PFSK-1 (cell line): Measurements from ENCODE around the gene LIX1.

Experiments used
- FOXP2 ChIP-seq: optimal IDR thresholded peaks from 2 replicates; pipeline ENCODE3; 2011; ENCODE audit warnings: borderline replicate concordance, control low read depth, inconsistent platforms; ENCODE audit not compliant: insufficient read depth; ENCODE audit errors: extremely low read length, extremely low read depth
- POLR2AphosphoS5 ChIP-seq: IDR thresholded peaks from 2 replicates; pipeline ENCODE4 v1.6.1; 2012; ENCODE audit warnings: low read depth, mild to moderate bottlenecking, control low read depth, low read length, moderate library complexity
- SIN3A ChIP-seq: IDR thresholded peaks from 2 replicates; pipeline ENCODE4 v1.6.1; 2012; ENCODE audit warnings: mild to moderate bottlenecking, low read length, moderate library complexity, borderline replicate concordance; ENCODE audit not compliant: insufficient read depth
- TAF1 ChIP-seq: IDR thresholded peaks from 2 replicates; pipeline ENCODE4 v1.6.1; 2012; ENCODE audit warnings: low read length, control low read depth, borderline replicate concordance; ENCODE audit not compliant: insufficient read depth
- TF ChIP-seq, protein P1 (sequence below), 2 experiments: IDR thresholded peaks; 2 replicates each; pipeline versions ENCODE4 v1.6.1 to v1.8.0; 2011 to 2012; ENCODE audit warnings: low read depth in 2 of 2, low read length in 2 of 2, control low read depth in 1 of 2, inconsistent platforms in 1 of 2, mild to moderate bottlenecking in 1 of 2, moderate library complexity in 1 of 2; ENCODE audit not compliant: insufficient read depth in 1 of 2

LIX1 gene

DNA sequence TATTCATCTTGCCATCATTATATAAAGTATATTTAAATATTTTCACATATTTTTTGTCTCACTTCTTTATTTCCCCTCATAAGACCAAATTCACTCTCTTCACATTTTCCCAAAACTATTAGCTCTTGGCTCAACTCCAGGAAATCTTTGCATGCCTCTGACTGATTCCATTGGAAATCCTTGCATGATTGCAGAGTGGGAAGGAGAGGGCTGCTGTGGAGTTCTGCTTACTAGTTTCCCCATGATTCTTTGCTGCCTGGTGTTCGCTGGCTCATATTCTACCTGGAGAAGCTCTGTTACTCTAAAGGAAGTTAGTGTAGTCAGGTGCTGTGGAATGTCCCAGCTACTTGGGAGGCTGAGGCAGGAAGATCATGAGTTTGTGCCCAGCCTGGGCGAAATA lies 41.9 kb downstream of the LIX1 start:
- TF ChIP-seq TAF1 (no peak), SIN3A (no peak), POLR2AphosphoS5 (no peak), FOXP2 (no peak)
- TF ChIP-seq, protein P1, sequence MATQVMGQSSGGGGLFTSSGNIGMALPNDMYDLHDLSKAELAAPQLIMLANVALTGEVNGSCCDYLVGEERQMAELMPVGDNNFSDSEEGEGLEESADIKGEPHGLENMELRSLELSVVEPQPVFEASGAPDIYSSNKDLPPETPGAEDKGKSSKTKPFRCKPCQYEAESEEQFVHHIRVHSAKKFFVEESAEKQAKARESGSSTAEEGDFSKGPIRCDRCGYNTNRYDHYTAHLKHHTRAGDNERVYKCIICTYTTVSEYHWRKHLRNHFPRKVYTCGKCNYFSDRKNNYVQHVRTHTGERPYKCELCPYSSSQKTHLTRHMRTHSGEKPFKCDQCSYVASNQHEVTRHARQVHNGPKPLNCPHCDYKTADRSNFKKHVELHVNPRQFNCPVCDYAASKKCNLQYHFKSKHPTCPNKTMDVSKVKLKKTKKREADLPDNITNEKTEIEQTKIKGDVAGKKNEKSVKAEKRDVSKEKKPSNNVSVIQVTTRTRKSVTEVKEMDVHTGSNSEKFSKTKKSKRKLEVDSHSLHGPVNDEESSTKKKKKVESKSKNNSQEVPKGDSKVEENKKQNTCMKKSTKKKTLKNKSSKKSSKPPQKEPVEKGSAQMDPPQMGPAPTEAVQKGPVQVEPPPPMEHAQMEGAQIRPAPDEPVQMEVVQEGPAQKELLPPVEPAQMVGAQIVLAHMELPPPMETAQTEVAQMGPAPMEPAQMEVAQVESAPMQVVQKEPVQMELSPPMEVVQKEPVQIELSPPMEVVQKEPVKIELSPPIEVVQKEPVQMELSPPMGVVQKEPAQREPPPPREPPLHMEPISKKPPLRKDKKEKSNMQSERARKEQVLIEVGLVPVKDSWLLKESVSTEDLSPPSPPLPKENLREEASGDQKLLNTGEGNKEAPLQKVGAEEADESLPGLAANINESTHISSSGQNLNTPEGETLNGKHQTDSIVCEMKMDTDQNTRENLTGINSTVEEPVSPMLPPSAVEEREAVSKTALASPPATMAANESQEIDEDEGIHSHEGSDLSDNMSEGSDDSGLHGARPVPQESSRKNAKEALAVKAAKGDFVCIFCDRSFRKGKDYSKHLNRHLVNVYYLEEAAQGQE (IDR thresholded peaks at IDR 0.05; ENCODE audit: insufficient read depth in 1 of 2, low read depth in 2 of 2, low read length in 2 of 2): no peak

- TF ChIP-seq SIN3A: no peak
- TF ChIP-seq POLR2AphosphoS5: no peak
- TF ChIP-seq, protein P1 (IDR thresholded peaks at IDR 0.05; ENCODE audit: insufficient read depth in 1 of 2, low read depth in 2 of 2, low read length in 2 of 2): no peak
- no peak for TF ChIP-seq FOXP2
- no peak for TF ChIP-seq TAF1
These were observed 43.5 kb downstream of the LIX1 start for GRCh38 chr5:97098922-97099321.

GRCh38 chr5:97097326-97098230 lies 44.8 kb downstream of the LIX1 start:
- TF ChIP-seq TAF1 (no peak), FOXP2 (no peak), SIN3A (no peak), POLR2AphosphoS5 (no peak)
- TF ChIP-seq, protein P1 (IDR thresholded peaks at IDR 0.05; ENCODE audit: insufficient read depth in 1 of 2, low read depth in 2 of 2, low read length in 2 of 2): no peak

DNA sequence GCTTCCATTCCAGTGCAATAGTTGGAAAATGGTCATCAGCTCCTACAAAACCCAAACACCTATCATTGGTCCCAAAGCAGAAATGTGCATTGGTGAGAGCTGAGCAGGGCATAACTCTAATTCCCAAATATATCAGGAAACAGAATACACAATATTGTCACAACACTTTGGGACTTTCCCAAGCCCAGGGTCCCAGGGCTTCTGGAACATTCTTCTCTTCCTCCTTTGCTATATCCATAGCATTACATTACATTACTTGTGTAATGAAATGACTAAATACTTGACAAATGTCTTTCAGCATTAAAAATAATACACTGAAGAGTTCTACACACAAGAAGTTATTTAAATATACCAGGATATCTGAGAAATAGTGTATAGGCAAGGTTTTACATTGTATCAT lies 45.6 kb downstream of the LIX1 start:
- TF ChIP-seq, protein P1 (IDR thresholded peaks at IDR 0.05; ENCODE audit: insufficient read depth in 1 of 2, low read depth in 2 of 2, low read length in 2 of 2): no peak
- no peak for TF ChIP-seq POLR2AphosphoS5
- TF ChIP-seq FOXP2: no peak
